PC-3 (cell line): ENCODE results near the gene NEU4. TPM values are rescaled to one million over a fixed set of nuclear protein-coding genes. Genes with fewer than 3 reads are reported as not detected.

Experiments
- ATAC-seq: fragments of 200-7000 bp; cut with Tn5 transposase; 2 replicates; pipeline ENCODE4 v1.9.1; 2020; ENCODE audit warnings: mild to moderate bottlenecking, moderate library complexity
- BruUV-seq: library from RNA; stranded (reverse); fragments of 400-500 nt; replicated peaks from 2 replicates; lab custom pipeline; 2021; lab: Mats Ljungman, UMichigan
- CTCF ChIA-PET: fragments of 300-600 bp; sonication (Branson Sonifier 250); formaldehyde crosslinking; loops from one replicate; lab custom pipeline; 2022; ENCODE audit warnings: antibody characterized with exemption; lab: Charles Lee
- POLR2A ChIA-PET: fragments of 300-600 bp; sonication (Branson Sonifier 250); formaldehyde crosslinking; loops from one replicate; lab custom pipeline; 2022; ENCODE audit warnings: antibody characterized with exemption; ENCODE audit not compliant: unreplicated experiment; lab: Charles Lee
- DNase-seq: peaks from one replicate; pipeline ENCODE4 v3.0.0-alpha.2; 2015
- H2AFZ ChIP-seq: fragments of 300-600 bp; sonication (generic); 2 replicates; pipeline ENCODE4 v1.6.0; 2016; ENCODE audit warnings: antibody characterized with exemption, low read length
- H3F3A ChIP-seq: fragments of 300-600 bp; sonication (generic); one replicate; pipeline ENCODE4 v1.6.0; 2017; ENCODE audit warnings: antibody characterized with exemption, low read length, control low read depth, mild to moderate bottlenecking; ENCODE audit not compliant: unreplicated experiment
- H3K27ac ChIP-seq: fragments of 300-600 bp; sonication (generic); 2 replicates; pipeline ENCODE4 v1.5.1; 2016; ENCODE audit warnings: mild to moderate bottlenecking, low read length
- H3K27me3 ChIP-seq: fragments of 300-600 bp; sonication (generic); 2 replicates; pipeline ENCODE4 v1.6.1; 2016; ENCODE audit warnings: low read length, mixed read lengths
- H3K36me3 ChIP-seq: fragments of 300-600 bp; sonication (generic); 2 replicates; pipeline ENCODE4 v1.6.1; 2016; ENCODE audit warnings: low read depth, mixed run types, low read length, mixed read lengths
- H3K4me1 ChIP-seq: fragments of 300-600 bp; sonication (generic); 2 replicates; pipeline ENCODE4 v1.5.1; 2016; ENCODE audit warnings: low read length; ENCODE audit not compliant: insufficient read depth
- H3K4me2 ChIP-seq: fragments of 300-600 bp; sonication (generic); 2 replicates; pipeline ENCODE4 v1.6.0; 2016; ENCODE audit warnings: low read length
- H3K4me3 ChIP-seq: fragments of 300-600 bp; sonication (generic); 2 replicates; pipeline ENCODE4 v1.5.1; 2016; ENCODE audit warnings: mild to moderate bottlenecking, low read length, mixed read lengths
- H3K79me2 ChIP-seq: fragments of 300-600 bp; sonication (generic); 2 replicates; pipeline ENCODE4 v1.6.1; 2017; ENCODE audit warnings: low read length, mixed read lengths
- H3K9ac ChIP-seq: fragments of 300-600 bp; sonication (generic); 2 replicates; pipeline ENCODE4 v1.6.0; 2016; ENCODE audit warnings: mild to moderate bottlenecking, low read length
- H3K9me2 ChIP-seq: fragments of 300-600 bp; sonication (generic); replicated peaks from 2 replicates; pipeline ENCODE4 v1.6.1; 2016; ENCODE audit warnings: mixed run types, low read length, mixed read lengths
- H3K9me3 ChIP-seq: fragments of 300-600 bp; sonication (generic); 2 replicates; pipeline ENCODE4 v1.6.1; 2016; ENCODE audit warnings: low read length, mixed read lengths
- H4K20me1 ChIP-seq: fragments of 300-600 bp; sonication (generic); 2 replicates; pipeline ENCODE4 v1.6.1; 2016; ENCODE audit warnings: low read length, mixed read lengths
- EZH2 ChIP-seq: fragments of 300-600 bp; sonication (generic); IDR thresholded peaks from one replicate; pipeline ENCODE4 v1.6.1; 2017; ENCODE audit warnings: antibody characterized with exemption, mild to moderate bottlenecking, low read length; ENCODE audit not compliant: unreplicated experiment
- EZH2phosphoT487 ChIP-seq: fragments of 300-600 bp; sonication (generic); IDR thresholded peaks from 2 replicates; pipeline ENCODE4 v1.6.1; 2018; ENCODE audit warnings: mild to moderate bottlenecking, antibody characterized with exemption, low read length, borderline replicate concordance
- intact Hi-C: fragments of 100-400 bp; cut with micrococcal nuclease; formaldehyde crosslinking; loops from 2 replicates; pipeline ENCODE4 v1.9.0; 2023
- total RNA-seq: library from RNA; depleted of rRNA; stranded (reverse); fragments of >200 nt; gene quantifications from 2 replicates; pipeline ENCODE4 v1.2.3, GENCODE V29; 2014
- TF ChIP-seq, protein P1 (sequence below): fragments of 300-600 bp; sonication (generic); conservative IDR thresholded peaks from 2 replicates; pipeline ENCODE4 v1.5.1; 2017; ENCODE audit warnings: antibody characterized with exemption, low read depth, mild to moderate bottlenecking, low read length

The NEU4 gene
- total RNA-seq, 1 experiment from 2014 or later, result not detected

DNA sequence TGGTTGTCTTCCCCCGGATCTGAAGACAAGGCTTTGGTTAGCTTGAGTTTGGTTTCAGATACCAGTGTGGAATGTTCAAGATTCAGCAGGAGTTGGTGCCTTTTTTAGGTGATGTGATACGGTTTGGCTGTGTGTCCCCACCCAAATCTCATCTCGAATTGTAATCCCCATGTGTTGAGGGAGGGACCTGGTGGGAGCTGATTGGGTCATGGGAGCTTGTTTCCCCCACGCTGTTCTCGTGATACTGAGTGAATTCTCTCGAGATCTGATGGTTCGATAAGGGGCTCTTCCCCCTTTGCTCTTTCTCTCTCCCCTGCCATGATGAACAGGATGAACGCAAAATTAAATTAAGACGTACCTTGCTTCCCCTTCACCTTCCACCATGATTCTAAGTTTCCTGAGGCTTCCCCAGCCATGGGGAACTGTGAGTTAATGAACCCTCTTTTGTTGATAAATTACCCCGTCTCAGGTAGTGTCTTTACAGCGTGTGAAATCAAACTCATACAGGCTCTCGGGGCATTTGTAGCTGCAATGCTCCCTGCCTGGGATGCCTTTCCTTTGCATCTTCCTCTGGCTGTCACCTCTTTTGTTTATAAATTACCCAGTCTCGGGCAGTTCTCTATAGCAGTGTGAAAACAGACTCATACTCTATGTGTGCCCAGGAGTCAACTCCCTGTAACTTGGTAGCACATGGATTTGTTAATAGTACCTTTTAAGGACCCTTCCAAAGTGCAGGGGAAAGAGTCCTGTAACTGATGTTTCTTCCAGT, 28.4 kb downstream of the NEU4 start:
- intact Hi-C loops, result no loop called here
- POLR2A ChIA-PET, result no interaction called here
- H2AFZ ChIP-seq, result no peak overlapping the region

DNA sequence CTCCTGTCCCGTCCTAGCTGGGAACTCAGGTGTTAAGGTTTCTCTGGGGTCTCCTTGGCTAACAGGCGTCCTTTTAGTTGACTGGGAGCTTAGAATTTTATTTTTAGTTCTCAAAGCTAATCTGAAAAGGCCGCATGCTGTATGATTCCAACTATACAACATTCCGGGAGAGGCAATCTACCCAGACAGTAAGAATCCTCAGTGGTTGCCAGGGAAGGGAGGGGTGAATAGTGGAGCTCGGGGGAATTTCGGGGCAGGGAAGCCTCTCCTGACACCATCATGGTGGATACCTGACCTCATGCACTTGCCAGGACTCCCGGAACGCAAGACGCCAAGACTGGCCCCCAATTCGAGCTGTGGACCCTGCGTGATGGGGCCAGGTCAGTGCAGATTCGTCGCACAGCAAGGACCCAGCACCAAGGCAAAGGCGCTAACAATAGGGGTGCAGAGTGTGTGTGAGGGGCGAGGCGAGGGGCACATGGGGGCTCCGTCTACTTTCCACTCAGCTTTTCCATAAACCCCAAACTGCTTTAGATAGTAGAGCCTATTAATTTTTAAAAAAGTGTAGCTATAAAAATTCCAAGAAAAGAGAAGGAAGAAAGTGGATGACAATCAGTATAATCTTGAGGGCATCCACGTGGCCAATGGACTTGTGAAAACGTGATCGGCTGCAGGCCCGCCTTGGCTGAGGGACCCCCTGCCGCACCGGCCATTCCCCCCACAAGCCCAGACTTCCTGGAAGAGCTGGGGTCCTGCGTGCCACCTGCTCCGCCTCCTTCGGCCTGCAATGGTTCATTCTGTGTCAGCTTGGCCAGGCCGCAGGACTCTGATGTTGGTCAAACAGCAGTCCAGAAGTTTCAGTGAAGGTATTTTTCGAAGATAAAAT, 32.4 kb downstream of the NEU4 start:
- Histone ChIP-seq H3K27ac (no peak overlapping the region), H3K4me3 (no peak overlapping the region), H3K9me2 (no peaks in the 10 kb centered on the region), H3K4me2 (no peak overlapping the region), H3K27me3 (no peaks in the 10 kb centered on the region; the same call in 1 of the 2 replicates), H3K36me3 (no peaks in the 10 kb centered on the region), H3K9me3 (no peaks in the 10 kb centered on the region), H3K79me2 (no peaks in the 10 kb centered on the region), H3K9ac (no peak overlapping the region), H3K4me1 (no peaks in the 10 kb centered on the region), H4K20me1 (no peaks in the 10 kb centered on the region), H3F3A (no peaks in the 10 kb centered on the region), H2AFZ (no peak overlapping the region)
- BruUV-seq, result no TSS peak
- DNase-seq, result no peak
- POLR2A ChIA-PET, result no interaction called here
- ATAC-seq, result no peak
- TF ChIP-seq, protein P1, sequence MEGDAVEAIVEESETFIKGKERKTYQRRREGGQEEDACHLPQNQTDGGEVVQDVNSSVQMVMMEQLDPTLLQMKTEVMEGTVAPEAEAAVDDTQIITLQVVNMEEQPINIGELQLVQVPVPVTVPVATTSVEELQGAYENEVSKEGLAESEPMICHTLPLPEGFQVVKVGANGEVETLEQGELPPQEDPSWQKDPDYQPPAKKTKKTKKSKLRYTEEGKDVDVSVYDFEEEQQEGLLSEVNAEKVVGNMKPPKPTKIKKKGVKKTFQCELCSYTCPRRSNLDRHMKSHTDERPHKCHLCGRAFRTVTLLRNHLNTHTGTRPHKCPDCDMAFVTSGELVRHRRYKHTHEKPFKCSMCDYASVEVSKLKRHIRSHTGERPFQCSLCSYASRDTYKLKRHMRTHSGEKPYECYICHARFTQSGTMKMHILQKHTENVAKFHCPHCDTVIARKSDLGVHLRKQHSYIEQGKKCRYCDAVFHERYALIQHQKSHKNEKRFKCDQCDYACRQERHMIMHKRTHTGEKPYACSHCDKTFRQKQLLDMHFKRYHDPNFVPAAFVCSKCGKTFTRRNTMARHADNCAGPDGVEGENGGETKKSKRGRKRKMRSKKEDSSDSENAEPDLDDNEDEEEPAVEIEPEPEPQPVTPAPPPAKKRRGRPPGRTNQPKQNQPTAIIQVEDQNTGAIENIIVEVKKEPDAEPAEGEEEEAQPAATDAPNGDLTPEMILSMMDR, result no peak
- TF ChIP-seq EZH2phosphoT487 (no peak), EZH2 (no peak)
- CTCF ChIA-PET, result no interaction called here
- intact Hi-C loops, result no loop called here

More for the DNA sequence above, 28.4 kb downstream of the NEU4 start:
- H3K4me2 ChIP-seq, result no peak overlapping the region
- BruUV-seq, result no TSS peak
- no peak for ATAC-seq
- no peaks in the 10 kb centered on the region for H4K20me1 ChIP-seq
- CTCF ChIA-PET, result no interaction called here
- no peaks in the 10 kb centered on the region for H3F3A ChIP-seq
- H3K27me3 ChIP-seq, result no peaks in the 10 kb centered on the region; the same call in 1 of the 2 replicates
- H3K9me3 ChIP-seq, result no peaks in the 10 kb centered on the region
- H3K4me1 ChIP-seq, result peaks cover 6% of the 10 kb centered on the region; the same call in 1 of the 2 replicates
- TF ChIP-seq EZH2phosphoT487 (no peak), EZH2 (no peak)
- TF ChIP-seq, protein P1, result no peak
- no peak overlapping the region for H3K9ac ChIP-seq
- H3K4me3 ChIP-seq, result no peak overlapping the region
- no peaks in the 10 kb centered on the region for H3K9me2 ChIP-seq
- H3K79me2 ChIP-seq, result no peaks in the 10 kb centered on the region
- no peaks in the 10 kb centered on the region for H3K36me3 ChIP-seq
- DNase-seq, result no peak
- no peak overlapping the region for H3K27ac ChIP-seq

DNA sequence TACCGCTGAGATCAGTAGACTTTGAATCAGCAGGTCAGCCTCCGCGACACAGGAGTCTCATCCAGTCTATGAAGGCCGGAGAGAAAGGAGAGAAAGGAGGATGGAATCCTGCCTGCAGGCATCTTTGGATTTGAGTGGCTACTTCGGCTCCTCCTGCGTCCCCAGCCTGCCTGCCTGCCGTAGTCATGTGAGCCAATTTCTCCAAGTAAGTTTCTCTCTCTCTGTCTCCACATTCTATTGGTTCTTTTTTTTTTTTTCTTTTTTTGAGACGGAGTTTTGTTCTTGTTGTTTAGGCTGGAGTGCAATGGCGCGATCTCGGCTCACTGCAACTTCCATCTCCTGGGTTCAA, 33.0 kb downstream of the NEU4 start:
- no peak overlapping the region for H3K4me3 ChIP-seq
- no peak overlapping the region for H3K27ac ChIP-seq
- no peaks in the 10 kb centered on the region for H3K27me3 ChIP-seq
- CTCF ChIA-PET, result no interaction called here
- H3K9ac ChIP-seq, result no peak overlapping the region
- intact Hi-C loops, result no loop called here
- ATAC-seq, result no peak
- POLR2A ChIA-PET, result no interaction called here
- BruUV-seq, result no TSS peak
- H3K9me2 ChIP-seq, result no peaks in the 10 kb centered on the region
- H2AFZ ChIP-seq, result no peak overlapping the region
- no peaks in the 10 kb centered on the region for H3F3A ChIP-seq
- no peaks in the 10 kb centered on the region for H3K79me2 ChIP-seq
- H4K20me1 ChIP-seq, result no peaks in the 10 kb centered on the region
- no peaks in the 10 kb centered on the region for H3K4me1 ChIP-seq
- DNase-seq, result no peak
- H3K36me3 ChIP-seq, result no peaks in the 10 kb centered on the region
- TF ChIP-seq, protein P1, result no peak
- no peak for TF ChIP-seq EZH2phosphoT487
- TF ChIP-seq EZH2, result no peak
- no peak overlapping the region for H3K4me2 ChIP-seq
- no peaks in the 10 kb centered on the region for H3K9me3 ChIP-seq
